Endothelial cell (in vitro differentiated cells): Measurements from ENCODE around the gene MAVS. TPM values are rescaled to one million over a fixed set of nuclear protein-coding genes. Genes with fewer than 3 reads are reported as not detected.
"Not testable (repeated sequence)": the region's sequence is repeated elsewhere in the genome, so short reads cannot be mapped to it uniquely, and the experiment has no call there.

Experiments
- DNase-seq: peaks from one replicate; pipeline ENCODE4 v3.0.0; 2021; ENCODE audit warnings: low spot score
- H3K27ac Mint-ChIP-seq: one replicate; pipeline ENCODE4 v1.8.0; 2021; ENCODE audit warnings: mixed read lengths, inconsistent platforms; ENCODE audit not compliant: unreplicated experiment
- H3K27me3 Mint-ChIP-seq: one replicate; pipeline ENCODE4 v1.8.0; 2021; ENCODE audit warnings: mild to moderate bottlenecking, moderate library complexity, mixed read lengths, inconsistent platforms; ENCODE audit not compliant: unreplicated experiment
- H3K36me3 Mint-ChIP-seq: one replicate; pipeline ENCODE4 v1.8.0; 2021; ENCODE audit warnings: mild to moderate bottlenecking, low read depth, mixed read lengths, inconsistent platforms; ENCODE audit not compliant: unreplicated experiment
- H3K4me1 Mint-ChIP-seq: one replicate; pipeline ENCODE4 v1.8.0; 2021; ENCODE audit warnings: mild to moderate bottlenecking, mixed read lengths, inconsistent platforms; ENCODE audit not compliant: unreplicated experiment
- H3K4me3 Mint-ChIP-seq: one replicate; pipeline ENCODE4 v1.8.0; 2021; ENCODE audit warnings: mild to moderate bottlenecking, mixed read lengths, inconsistent platforms; ENCODE audit not compliant: unreplicated experiment
- H3K9me3 Mint-ChIP-seq: one replicate; pipeline ENCODE4 v1.8.0; 2021; ENCODE audit warnings: mixed read lengths, inconsistent platforms; ENCODE audit not compliant: unreplicated experiment
- CTCF ChIP-seq: fragments of 200-600 bp; sonication (generic); IDR thresholded peaks from one replicate; pipeline ENCODE4 v1.5.0; 2021; ENCODE audit warnings: antibody characterized with exemption; ENCODE audit not compliant: unreplicated experiment
- total RNA-seq: library from RNA; stranded (reverse); fragmentation: NEBNext Ultra II Directional; extraction: Animal tissue kit (Norgen Biotek cat#: 25700); gene quantifications from one replicate; pipeline ENCODE4 v1.2.1, GENCODE V29; 2021; ENCODE audit not compliant: unreplicated experiment

MAVS gene
- total RNA-seq, 1 donor from 2014 or later, result 111 TPM

DNA sequence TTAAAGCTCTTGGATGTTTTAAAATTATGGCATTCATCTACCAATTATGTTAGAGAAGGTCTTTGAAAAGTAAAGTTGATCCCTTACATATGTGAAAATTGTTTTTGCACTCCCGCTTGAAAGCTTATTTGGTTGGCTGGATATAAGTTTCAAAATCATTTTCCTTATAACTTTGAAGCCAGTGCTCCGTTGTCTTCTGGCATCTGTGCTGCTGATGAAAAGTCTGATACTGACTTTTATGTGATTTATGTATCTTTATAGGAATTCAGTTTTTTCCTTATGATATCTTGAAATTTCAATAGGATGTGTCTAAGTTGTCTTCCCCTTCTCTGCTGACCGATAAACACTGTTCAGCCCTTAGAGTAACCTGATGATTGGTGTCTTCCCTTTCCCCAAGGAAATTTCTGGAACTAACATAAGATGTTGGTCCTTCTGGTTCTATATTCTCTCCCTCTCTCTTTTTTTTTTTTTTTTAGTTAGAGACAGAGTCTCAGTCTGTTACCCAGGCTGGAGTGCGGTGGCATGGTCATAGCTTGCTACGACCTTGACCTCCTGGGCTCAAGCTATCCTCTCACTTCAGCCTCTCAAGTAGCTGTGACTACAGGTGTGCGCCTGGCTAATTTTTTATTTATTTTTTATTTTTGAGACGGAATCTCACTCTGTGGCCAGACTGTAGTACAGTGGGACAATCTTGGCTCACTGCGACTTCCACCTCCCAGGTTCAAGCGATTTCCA, 55.2 kb downstream of the MAVS start:
- Mint-ChIP-seq H3K4me1 (peaks cover 15% of the 10 kb centered on the region), H3K27ac (peak overlapping the region; percentile 33), H3K9me3 (no peaks in the 10 kb centered on the region), H3K4me3 (no peak overlapping the region), H3K27me3 (no peaks in the 10 kb centered on the region), H3K36me3 (no peaks in the 10 kb centered on the region)
- DNase-seq, result no peak
- TF ChIP-seq CTCF, result no peak

DNA sequence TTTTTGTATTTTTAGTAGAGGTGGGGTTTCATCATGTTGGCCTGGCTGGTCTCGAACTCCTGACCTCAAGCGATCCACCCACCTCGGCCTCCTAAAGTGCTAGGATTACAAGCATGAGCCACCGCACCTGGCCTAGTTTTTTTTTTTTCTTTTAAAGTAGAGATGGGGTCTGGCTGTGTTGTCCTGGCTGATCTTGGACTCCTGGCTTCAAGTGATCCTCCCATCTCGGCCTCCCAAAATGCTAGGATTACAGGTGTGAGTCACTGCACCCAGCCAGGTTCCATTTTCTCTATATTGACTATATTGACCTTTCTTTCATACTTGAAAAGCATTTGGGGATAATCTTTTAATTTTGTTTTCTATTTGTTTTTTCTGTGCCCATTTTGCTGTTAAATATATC, 55.8 kb downstream of the MAVS start:
- H3K4me3 Mint-ChIP-seq, result no peak overlapping the region
- no peak for TF ChIP-seq CTCF
- no peaks in the 10 kb centered on the region for H3K9me3 Mint-ChIP-seq
- no peaks in the 10 kb centered on the region for H3K27me3 Mint-ChIP-seq
- no peaks in the 10 kb centered on the region for H3K36me3 Mint-ChIP-seq
- peaks cover 15% of the 10 kb centered on the region for H3K4me1 Mint-ChIP-seq
- DNase-seq, result no peak
- no peak overlapping the region for H3K27ac Mint-ChIP-seq

DNA sequence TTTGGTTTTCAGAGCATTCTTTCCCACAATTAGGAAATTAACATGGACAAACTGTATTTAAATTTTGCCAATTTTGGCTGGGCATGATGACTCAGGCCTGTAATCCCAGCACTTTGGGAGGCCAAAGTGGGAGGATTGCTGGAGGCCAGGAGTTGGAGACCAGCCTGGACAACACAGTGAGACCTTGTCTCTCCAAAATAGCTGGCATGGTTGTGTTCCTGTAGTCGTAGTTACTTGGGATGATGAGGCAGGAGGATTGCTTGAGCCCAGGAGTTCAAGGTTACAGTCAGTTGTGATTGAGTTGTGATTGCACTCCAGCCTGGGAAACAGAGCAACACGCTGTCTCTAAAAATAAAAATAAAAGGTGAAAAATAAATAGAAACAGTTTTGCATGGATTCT, 57.6 kb downstream of the MAVS start:
- Mint-ChIP-seq H3K9me3 (no peaks in the 10 kb centered on the region), H3K4me1 (peaks cover 15% of the 10 kb centered on the region), H3K27me3 (no peaks in the 10 kb centered on the region), H3K27ac (no peak overlapping the region), H3K36me3 (peaks cover 10% of the 10 kb centered on the region), H3K4me3 (no peak overlapping the region)
- DNase-seq, result no peak
- no peak for TF ChIP-seq CTCF

DNA sequence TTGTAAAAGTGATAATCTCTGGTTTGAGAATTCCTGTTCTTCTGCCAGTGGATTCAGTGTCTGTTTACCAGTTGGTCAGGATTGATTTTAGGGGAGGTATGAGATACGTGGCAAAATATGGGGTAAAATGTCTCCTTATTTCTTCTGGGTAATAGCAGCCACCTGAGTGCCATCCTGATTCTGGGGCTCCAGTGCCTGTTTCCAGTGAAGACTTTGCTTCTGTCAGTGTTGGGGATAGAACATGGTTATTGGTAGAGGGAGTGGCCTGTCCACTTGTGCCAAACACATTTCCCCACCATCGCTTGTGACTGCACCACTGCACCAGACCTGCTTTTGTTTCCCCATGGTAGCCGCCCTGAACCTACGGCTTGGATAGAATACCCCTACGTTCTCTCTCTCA, 58.2 kb downstream of the MAVS start:
- TF ChIP-seq CTCF, result no peak
- Mint-ChIP-seq H3K9me3 (no peaks in the 10 kb centered on the region), H3K4me1 (peaks cover 13% of the 10 kb centered on the region), H3K27me3 (no peaks in the 10 kb centered on the region), H3K4me3 (no peak overlapping the region), H3K27ac (peak overlapping the region; percentile 58), H3K36me3 (peaks cover 10% of the 10 kb centered on the region)
- no peak for DNase-seq

GRCh38 chr20:3906744-3907721, 60.4 kb downstream of the MAVS start:
- H3K27me3 Mint-ChIP-seq, H3K4me3 Mint-ChIP-seq, DNase-seq, H3K27ac Mint-ChIP-seq, H3K9me3 Mint-ChIP-seq, H3K4me1 Mint-ChIP-seq: not testable (repeated sequence)
- peaks cover 24% of the 10 kb centered on the region for H3K36me3 Mint-ChIP-seq
